ENCODE results near the gene SBNO2. TPM values are rescaled to one million over a fixed set of nuclear protein-coding genes. Genes with fewer than 3 reads are reported as not detected.

SBNO2 gene
- total and polyA plus RNA-seq, 9 of the 15 experiments (the other 6 are each of a cell fraction or from before 2014, with no cell fraction given): 0.01 to 46.2 (median 6.7) TPM

GRCh38 chr19:1082165-1082927 lies 91.7 kb downstream of the SBNO2 start (continued):
- TF ChIP-seq SREBF1 (IDR thresholded peaks at IDR 0.05; ENCODE audit: borderline replicate concordance, low read depth, low read length) (no peak), ZFP30 (CRISPR knock-in tag; IDR thresholded peaks at IDR 0.05; ENCODE audit: borderline replicate concordance) (no peak), NCOA6 (IDR thresholded peaks at IDR 0.05) (no peak), HOMEZ (CRISPR knock-in tag; IDR thresholded peaks at IDR 0.05) (no peak), DIDO1 (tag; IDR thresholded peaks at IDR 0.05; ENCODE audit: low read depth) (no peak), KDM2B (CRISPR knock-in tag; IDR thresholded peaks at IDR 0.05) (no peak), DMBX1 (CRISPR knock-in tag; IDR thresholded peaks at IDR 0.05; ENCODE audit: borderline replicate concordance) (no peak), FOXA3 (CRISPR knock-in tag; conservative IDR thresholded peaks at IDR 0.05 in 1 of 2, IDR thresholded peaks at IDR 0.05 in 1 of 2) (peak in 1 of 2 experiments; percentile 60; a peak in 1 of 4 replicates), E2F6 (IDR thresholded peaks at IDR 0.05; ENCODE audit: borderline replicate concordance in 1 of 2, extremely low read depth in 1 of 2, insufficient read depth in 1 of 2, insufficient read length in 1 of 2, low read depth in 1 of 2, low read length in 1 of 2, poor library complexity in 1 of 2, severe bottlenecking in 1 of 2) (peak in 1 of 2 experiments; percentile 13), CBX2 (IDR thresholded peaks at IDR 0.05; ENCODE audit: insufficient read depth, low read length, poor library complexity, severe bottlenecking) (no peak), MAX (CRISPR knock-in tag; IDR thresholded peaks at IDR 0.05) (peak; percentile 92), RNF2 (IDR thresholded peaks at IDR 0.05) (no peak), HNRNPUL1 (IDR thresholded peaks at IDR 0.05; ENCODE audit: low read length) (no peak), MAZ (CRISPR knock-in tag; conservative IDR thresholded peaks at IDR 0.05 in 1 of 2, IDR thresholded peaks at IDR 0.05 in 1 of 2) (peak in 1 of 2 experiments; percentile 79; a peak in 2 of 4 replicates), HDAC6 (IDR thresholded peaks at IDR 0.05; ENCODE audit: low read depth, low read length) (no peak), ARHGAP35 (IDR thresholded peaks at IDR 0.05; ENCODE audit: partially characterized antibody) (no peak), CHD2 (IDR thresholded peaks at IDR 0.05; ENCODE audit: low read depth, low read length) (no peak), ZNF785 (CRISPR knock-in tag; IDR thresholded peaks at IDR 0.05) (no peak), RBM14 (IDR thresholded peaks at IDR 0.05; ENCODE audit: borderline replicate concordance, insufficient read depth, low read depth, low read length) (no peak), CHAMP1 (IDR thresholded peaks at IDR 0.05) (no peak), MTA1 (IDR thresholded peaks at IDR 0.05; ENCODE audit: borderline replicate concordance) (no peak), BMI1 (IDR thresholded peaks at IDR 0.05; ENCODE audit: low read length) (no peak), SRF (CRISPR knock-in tag; IDR thresholded peaks at IDR 0.05) (no peak)
